AG04449 (cell line): ENCODE results near the gene NELL2.
"Not testable (repeated sequence)": the region's sequence is repeated elsewhere in the genome, so short reads cannot be mapped to it uniquely, and the experiment has no call there.

Source experiments
- CTCF ChIA-PET: fragments of 350-600 bp; formaldehyde crosslinking; extraction: SDS; loops from one replicate; lab custom pipeline; 2021; ENCODE audit warnings: antibody characterized with exemption; lab: Yijun Ruan, JAX
- POLR2A ChIA-PET: fragments of 400-600, 350-600 bp; formaldehyde crosslinking; extraction: SDS; loops from one replicate; lab custom pipeline; 2020; ENCODE audit warnings: antibody characterized with exemption, inconsistent platforms; lab: Yijun Ruan, JAX
- DNase-seq: peaks from one replicate; pipeline ENCODE4 v3.0.0-alpha.2; 2010; ENCODE audit warnings: low read depth, low spot score
- H3K4me3 ChIP-seq: 2 replicates; pipeline ENCODE4 v1.5.1; 2011; ENCODE audit warnings: low read depth, mild to moderate bottlenecking, control low read depth, low read length
- TF ChIP-seq, protein P1 (sequence below): IDR thresholded peaks from one replicate; pipeline ENCODE4 v1.5.1; 2011; ENCODE audit warnings: mild to moderate bottlenecking, moderate library complexity, low read length, control low read depth, inconsistent platforms; ENCODE audit not compliant: insufficient read depth; ENCODE audit errors: missing control alignments

Gene NELL2

DNA sequence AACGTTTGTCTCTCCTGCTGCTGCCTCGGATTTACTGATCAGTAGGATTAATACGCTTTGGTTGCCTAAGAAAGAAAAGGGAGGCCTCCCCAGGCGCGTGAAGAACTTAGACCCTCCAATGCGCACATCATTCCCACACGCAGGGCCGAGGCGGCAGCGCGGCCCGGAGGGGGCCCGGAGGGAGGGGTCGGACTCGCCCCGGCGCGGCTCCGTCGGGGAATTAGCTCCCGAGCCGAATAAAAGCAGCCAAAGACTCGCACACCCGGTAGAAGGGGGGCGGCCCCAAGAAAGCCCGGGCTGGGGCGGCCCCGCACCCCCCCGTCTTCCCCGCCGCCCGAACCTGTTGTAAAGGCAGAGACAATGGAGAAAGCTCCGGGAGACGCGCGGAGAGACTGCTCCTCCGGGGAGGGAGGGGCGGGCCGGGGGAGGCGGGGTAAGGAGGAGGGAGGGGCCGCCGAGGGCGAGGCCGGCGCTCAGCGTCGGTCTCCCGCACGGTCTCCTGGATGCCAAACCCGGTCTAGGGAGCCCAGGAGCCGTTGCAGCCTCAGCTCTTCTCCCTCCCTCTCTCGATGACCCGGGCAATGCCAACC, at the start of gene NELL2:
TSS of gene NELL2 (minus strand) at position 362 of the 590 bp plus-strand sequence. CDS start 446 bp downstream, outside the sequence.
- ChIA-PET CTCF (interaction anchor here (1.8 kb wide), 1 partner anchor 55 kb away, joined by 4 read pairs; no protein-coding TSS in a partner anchor), POLR2A (interaction anchor here (0.5 kb wide), 1 partner anchor 867 kb away, joined by 3 read pairs; no protein-coding TSS in a partner anchor)
- peak within 1 kb of the TSS; percentile 48 for H3K4me3 ChIP-seq
- DNase-seq: no peak
- TF ChIP-seq, protein P1, sequence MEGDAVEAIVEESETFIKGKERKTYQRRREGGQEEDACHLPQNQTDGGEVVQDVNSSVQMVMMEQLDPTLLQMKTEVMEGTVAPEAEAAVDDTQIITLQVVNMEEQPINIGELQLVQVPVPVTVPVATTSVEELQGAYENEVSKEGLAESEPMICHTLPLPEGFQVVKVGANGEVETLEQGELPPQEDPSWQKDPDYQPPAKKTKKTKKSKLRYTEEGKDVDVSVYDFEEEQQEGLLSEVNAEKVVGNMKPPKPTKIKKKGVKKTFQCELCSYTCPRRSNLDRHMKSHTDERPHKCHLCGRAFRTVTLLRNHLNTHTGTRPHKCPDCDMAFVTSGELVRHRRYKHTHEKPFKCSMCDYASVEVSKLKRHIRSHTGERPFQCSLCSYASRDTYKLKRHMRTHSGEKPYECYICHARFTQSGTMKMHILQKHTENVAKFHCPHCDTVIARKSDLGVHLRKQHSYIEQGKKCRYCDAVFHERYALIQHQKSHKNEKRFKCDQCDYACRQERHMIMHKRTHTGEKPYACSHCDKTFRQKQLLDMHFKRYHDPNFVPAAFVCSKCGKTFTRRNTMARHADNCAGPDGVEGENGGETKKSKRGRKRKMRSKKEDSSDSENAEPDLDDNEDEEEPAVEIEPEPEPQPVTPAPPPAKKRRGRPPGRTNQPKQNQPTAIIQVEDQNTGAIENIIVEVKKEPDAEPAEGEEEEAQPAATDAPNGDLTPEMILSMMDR: no peak

DNA sequence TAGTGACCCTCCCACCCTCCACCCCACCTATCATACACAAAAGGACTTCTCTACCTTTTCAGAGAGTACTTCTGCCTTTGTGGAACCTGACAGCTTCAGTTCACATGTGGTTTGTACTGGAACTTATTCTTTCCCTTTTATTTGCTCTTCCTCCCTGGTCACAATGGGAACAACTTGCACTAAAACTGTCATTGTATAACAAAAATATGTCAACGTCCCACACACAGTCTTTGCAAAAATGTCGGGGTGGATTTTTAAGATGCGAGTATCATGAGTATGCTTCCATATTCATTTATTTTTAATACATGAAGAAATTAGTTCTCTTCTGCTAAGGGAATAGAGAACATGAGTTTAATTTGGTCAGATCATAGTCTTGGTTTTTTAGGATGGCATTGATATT, 45.6 kb upstream of the NELL2 start:
- DNase-seq: no peak
- ChIA-PET CTCF (no interaction called here), POLR2A (no interaction called here)
- TF ChIP-seq, protein P1: no peak
- no peak overlapping the region for H3K4me3 ChIP-seq

DNA sequence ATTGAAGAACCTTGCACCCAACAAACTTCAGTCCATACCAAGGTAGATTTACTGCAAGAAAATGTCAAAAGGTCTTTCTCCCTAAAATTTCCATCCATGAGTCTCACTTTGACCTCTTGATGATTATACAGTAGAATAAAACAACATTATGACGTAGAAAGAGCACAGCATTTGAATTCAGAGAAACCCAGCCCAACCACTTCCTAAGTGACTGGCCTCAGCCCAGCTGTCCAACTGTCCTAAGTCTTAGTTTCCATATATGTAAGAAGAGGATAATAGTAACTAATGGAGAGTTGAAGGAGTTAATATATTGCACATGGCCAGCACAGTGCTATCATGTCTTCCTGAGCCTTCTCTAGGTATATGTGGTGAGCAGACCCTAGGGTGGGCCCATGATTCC, 41.0 kb upstream of the NELL2 start:
- DNase-seq: no peak
- CTCF ChIA-PET: interaction anchor here (1.4 kb wide), 1 partner anchor 11 kb away, joined by 3 read pairs; no protein-coding TSS in a partner anchor
- no peak overlapping the region for H3K4me3 ChIP-seq
- POLR2A ChIA-PET: no interaction called here
- TF ChIP-seq, protein P1: no peak

DNA sequence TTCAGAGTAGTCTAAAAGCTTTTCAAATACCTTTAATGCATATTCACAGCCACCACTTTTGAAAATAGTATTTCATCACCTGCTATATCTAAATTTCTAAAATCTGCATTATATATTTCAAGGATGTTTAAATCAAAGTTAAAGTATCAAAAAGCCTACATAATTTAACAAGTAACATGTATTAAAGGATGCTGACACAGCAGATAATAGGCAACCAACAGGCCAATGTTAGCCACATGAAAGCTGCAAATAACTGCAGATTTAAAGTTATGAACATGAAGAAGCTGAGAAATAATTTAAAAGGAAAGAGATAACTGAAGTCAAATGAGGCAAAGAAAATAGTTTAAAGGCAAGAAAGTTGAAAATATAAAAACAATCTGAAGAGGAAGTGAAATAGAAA, 39.8 kb upstream of the NELL2 start:
- ChIA-PET CTCF (no interaction called here), POLR2A (no interaction called here)
- TF ChIP-seq, protein P1: no peak

DNA sequence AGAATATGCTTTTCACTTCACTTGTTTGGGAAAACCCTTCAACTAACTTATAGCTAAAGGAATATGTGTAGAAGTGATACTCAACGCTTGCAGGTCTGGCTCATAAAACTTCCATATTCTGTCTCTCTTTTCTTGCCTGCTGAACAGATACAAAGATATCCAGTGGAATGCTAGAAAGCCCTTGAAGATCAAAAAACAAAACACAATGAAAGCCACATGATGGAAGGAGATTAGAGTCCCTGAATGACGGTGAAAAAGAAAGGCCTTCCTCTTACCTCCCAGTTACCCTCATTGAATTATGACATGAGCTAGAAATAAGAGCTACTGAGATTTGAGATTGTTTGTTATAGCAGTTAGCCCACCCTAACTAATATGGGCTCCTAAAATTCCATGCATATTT, 28.2 kb upstream of the NELL2 start:
- no peak overlapping the region for H3K4me3 ChIP-seq
- DNase-seq: no peak
- ChIA-PET POLR2A (no interaction called here), CTCF (interaction anchor here (0.7 kb wide), 1 partner anchor 25 kb away, joined by 3 read pairs; no protein-coding TSS in a partner anchor)
- TF ChIP-seq, protein P1: no peak

More for the DNA sequence above, 39.8 kb upstream of the NELL2 start:
- no peak overlapping the region for H3K4me3 ChIP-seq
- DNase-seq: no peak

DNA sequence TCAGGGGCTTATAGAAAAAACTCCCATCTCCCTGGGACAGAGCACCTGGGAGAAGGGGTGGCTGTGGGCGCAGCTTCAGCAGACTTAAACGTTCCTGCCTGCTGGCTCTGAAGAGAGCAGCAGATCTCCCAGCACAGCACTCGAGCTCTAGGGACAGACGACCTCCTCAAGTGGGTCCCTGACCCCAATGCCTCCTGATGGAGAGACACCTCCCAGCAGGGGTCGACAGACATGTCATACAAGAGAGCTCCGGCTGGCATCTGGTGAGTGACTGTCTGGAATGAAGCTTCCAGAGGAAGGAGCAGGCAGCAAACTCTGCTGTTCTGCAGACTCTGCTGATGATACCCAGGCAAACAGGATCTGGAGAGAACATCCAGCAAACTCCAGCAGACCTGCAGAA, 22.0 kb upstream of the NELL2 start:
- CTCF ChIA-PET, H3K4me3 ChIP-seq, DNase-seq, POLR2A ChIA-PET: not testable (repeated sequence)

DNA sequence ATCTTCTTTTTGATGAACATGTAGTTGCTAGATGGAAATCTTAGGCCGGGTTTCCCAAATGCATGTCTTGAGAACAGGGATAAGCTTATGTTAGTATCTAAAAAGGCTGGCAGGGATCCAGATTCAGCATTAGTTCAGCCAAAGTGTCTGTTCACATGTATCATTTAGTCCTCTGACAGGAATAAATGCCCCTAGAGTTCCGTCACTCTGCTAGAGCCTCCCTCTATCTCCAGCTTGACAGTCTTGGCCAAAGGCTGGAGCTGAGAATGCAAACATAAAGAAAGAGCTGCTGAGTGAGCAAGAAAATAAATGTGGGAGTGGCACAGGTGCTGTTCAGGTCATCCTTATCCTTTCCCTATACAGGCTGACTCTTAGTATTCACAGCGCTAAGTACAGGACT, 13.8 kb upstream of the NELL2 start:
- TF ChIP-seq, protein P1: no peak
- CTCF ChIA-PET: no interaction called here
- DNase-seq: no peak

More for the DNA sequence above, 13.8 kb upstream of the NELL2 start:
- POLR2A ChIA-PET: no interaction called here
- no peak overlapping the region for H3K4me3 ChIP-seq
